AML-193 (cell line): ENCODE results near the gene RBM10.
A peak's percentile ranks its signal among the peaks of the same experiment; 100 is the strongest.

Experiments
- DNase-seq, 2 experiments: peaks; one replicate each; lab custom pipeline; 2025; lab: John Stamatoyannopoulos, UW

RBM10 gene

GRCh38 chrX:47177079-47177478 lies 32.1 kb downstream of the RBM10 start:
- no peak for DNase-seq

- no peak for DNase-seq
These were observed 33.3 kb downstream of the RBM10 start for GRCh38 chrX:47178337-47178736.

GRCh38 chrX:47179221-47179927 lies 34.4 kb downstream of the RBM10 start:
- no peak for DNase-seq

GRCh38 chrX:47179928-47180255 lies 34.9 kb downstream of the RBM10 start:
- no peak for DNase-seq

GRCh38 chrX:47180346-47180745 lies 35.3 kb downstream of the RBM10 start:
- DNase-seq = no peak

- no peak for DNase-seq
These were observed 36.3 kb downstream of the RBM10 start for GRCh38 chrX:47181301-47181700.

GRCh38 chrX:47182106-47182700 lies 37.2 kb downstream of the RBM10 start:
- no peak for DNase-seq

GRCh38 chrX:47184486-47184885 lies 39.5 kb downstream of the RBM10 start:
- DNase-seq = no peak

- DNase-seq = no peak
These were observed 40.2 kb downstream of the RBM10 start for GRCh38 chrX:47185241-47185640.

GRCh38 chrX:47186096-47186740 lies 41.2 kb downstream of the RBM10 start:
- no peak for DNase-seq

- no peak for DNase-seq
These were observed 42.2 kb downstream of the RBM10 start for GRCh38 chrX:47187106-47187677.

- no peak for DNase-seq
These were observed 44.9 kb downstream of the RBM10 start for GRCh38 chrX:47189906-47190305.

- DNase-seq = peak; percentile 65 to 68
These were observed 45.6 kb downstream of the RBM10 start for GRCh38 chrX:47190445-47191269.

GRCh38 chrX:47191331-47191730 lies 46.3 kb downstream of the RBM10 start:
- no peak for DNase-seq

- peak; percentile 3 to 14 for DNase-seq
These were observed 46.9 kb downstream of the RBM10 start for GRCh38 chrX:47191806-47192401.

- peak; percentile 85 to 87 for DNase-seq
These were observed 48.6 kb downstream of the RBM10 start, which contains the start of gene UBA1 for GRCh38 chrX:47193475-47194193. Gene UBA1, plus strand, starts transcription at chrX:47193829. Its CDS starts 4,974 bp downstream, at chrX:47198803.

GRCh38 chrX:47194194-47194787 lies 49.3 kb downstream of the RBM10 start:
- DNase-seq = peak in 1 of 2 experiments; percentile 7

- DNase-seq = no peak
These were observed 51.1 kb downstream of the RBM10 start for GRCh38 chrX:47196098-47196497.

- no peak for DNase-seq
These were observed 52.5 kb downstream of the RBM10 start for GRCh38 chrX:47197526-47197925.

- no peak for DNase-seq
These were observed 53.1 kb downstream of the RBM10 start for GRCh38 chrX:47198026-47198686.
